ENCODE data around the gene TTC14.
"Not testable (repeated sequence)": the region's sequence is repeated elsewhere in the genome, so short reads cannot be mapped to it uniquely, and the experiment has no call there.

GRCh38 chr3:180618563-180618962 lies 16.6 kb downstream of the TTC14 start:
- not testable (repeated sequence) for TF ChIP-seq RFX5 (IDR thresholded peaks at IDR 0.05; ENCODE audit: borderline replicate concordance, low read depth, low read length); TAF1 (IDR thresholded peaks at IDR 0.05; ENCODE audit: low read depth, low read length); POLR2A (IDR thresholded peaks at IDR 0.05; ENCODE audit: control extremely low read depth in 1 of 2, low read depth in 2 of 2, low read length in 2 of 2); CTCF (IDR thresholded peaks at IDR 0.05; ENCODE audit: control extremely low read depth in 1 of 3, insufficient read depth in 1 of 3, low read depth in 1 of 3, low read length in 3 of 3); EP300 (IDR thresholded peaks at IDR 0.05; ENCODE audit: borderline replicate concordance in 1 of 2, low read depth in 2 of 2, low read length in 2 of 2); CEBPB (IDR thresholded peaks at IDR 0.05; ENCODE audit: low read depth, low read length); SRF (IDR thresholded peaks at IDR 0.05; ENCODE audit: low read depth, low read length); FOSL1 (IDR thresholded peaks at IDR 0.05; ENCODE audit: insufficient read depth, low read depth, low read length); EZH2 (IDR thresholded peaks at IDR 0.05; ENCODE audit: low read depth, low read length, severe bottlenecking); JUND (IDR thresholded peaks at IDR 0.05; ENCODE audit: low read length); ATF3 (IDR thresholded peaks at IDR 0.05; ENCODE audit: insufficient read depth, low read depth, low read length)
